ENCODE data around the gene GAREM1. TPM values are rescaled to one million over a fixed set of nuclear protein-coding genes. Genes with fewer than 3 reads are reported as not detected.

GAREM1 gene
- total RNA-seq, 1 donor from 2014 or later = 5.2 TPM

- no peaks in the 10 kb centered on the region for H3K36me3 ChIP-seq (ENCODE audit: control insufficient read depth in 3 of 3, insufficient read depth in 3 of 3, low read length in 3 of 3)
- H3K4me3 ChIP-seq (ENCODE audit: low read length in 3 of 3) = no peak overlapping the region
- no peaks in the 10 kb centered on the region for H3K9me3 ChIP-seq (ENCODE audit: control insufficient read depth in 3 of 3, low read length in 3 of 3)
- no peaks in the 10 kb centered on the region for H3K27me3 ChIP-seq (ENCODE audit: control insufficient read depth in 3 of 3, insufficient read depth in 3 of 3, low read length in 3 of 3)
- H3K4me1 ChIP-seq (ENCODE audit: control insufficient read depth in 3 of 3, insufficient read depth in 3 of 3, low read length in 3 of 3) = peaks cover 0 to 3% (median 0%) of the 10 kb centered on the region in 3 donors
- no peak overlapping the region for H3K9ac ChIP-seq (ENCODE audit: low read depth in 1 of 3, low read length in 3 of 3)
- no peak overlapping the region for H3K27ac ChIP-seq (ENCODE audit: low read depth, low read length)
Observed at GRCh38 chr18:32431753-32432152, 38.9 kb downstream of the GAREM1 start.

- H3K9ac ChIP-seq (ENCODE audit: low read depth in 1 of 3, low read length in 3 of 3) = no peak overlapping the region
- no peak overlapping the region for H3K27ac ChIP-seq (ENCODE audit: low read depth, low read length)
- H3K4me3 ChIP-seq (ENCODE audit: low read length in 3 of 3) = no peak overlapping the region
- H3K27me3 ChIP-seq (ENCODE audit: control insufficient read depth in 3 of 3, insufficient read depth in 3 of 3, low read length in 3 of 3) = no peaks in the 10 kb centered on the region
- H3K9me3 ChIP-seq (ENCODE audit: control insufficient read depth in 3 of 3, low read length in 3 of 3) = no peaks in the 10 kb centered on the region
- no peaks in the 10 kb centered on the region for H3K36me3 ChIP-seq (ENCODE audit: control insufficient read depth in 3 of 3, insufficient read depth in 3 of 3, low read length in 3 of 3)
- peaks cover 0 to 4% (median 3%) of the 10 kb centered on the region in 3 donors for H3K4me1 ChIP-seq (ENCODE audit: control insufficient read depth in 3 of 3, insufficient read depth in 3 of 3, low read length in 3 of 3)
Observed at GRCh38 chr18:32429402-32429801, 41.3 kb downstream of the GAREM1 start.

GRCh38 chr18:32427084-32427900, 43.4 kb downstream of the GAREM1 start:
- Histone ChIP-seq H3K27me3 (ENCODE audit: control insufficient read depth in 3 of 3, insufficient read depth in 3 of 3, low read length in 3 of 3) (no peaks in the 10 kb centered on the region), H3K36me3 (ENCODE audit: control insufficient read depth in 3 of 3, insufficient read depth in 3 of 3, low read length in 3 of 3) (no peaks in the 10 kb centered on the region), H3K27ac (ENCODE audit: low read depth, low read length) (no peak overlapping the region), H3K4me1 (ENCODE audit: control insufficient read depth in 3 of 3, insufficient read depth in 3 of 3, low read length in 3 of 3) (peaks cover 0 to 4% (median 3%) of the 10 kb centered on the region in 3 donors), H3K9me3 (ENCODE audit: control insufficient read depth in 3 of 3, low read length in 3 of 3) (no peaks in the 10 kb centered on the region), H3K9ac (ENCODE audit: low read depth in 1 of 3, low read length in 3 of 3) (no peak overlapping the region), H3K4me3 (ENCODE audit: low read length in 3 of 3) (no peak overlapping the region)

- H3K36me3 ChIP-seq (ENCODE audit: control insufficient read depth in 3 of 3, insufficient read depth in 3 of 3, low read length in 3 of 3) = no peaks in the 10 kb centered on the region
- H3K27me3 ChIP-seq (ENCODE audit: control insufficient read depth in 3 of 3, insufficient read depth in 3 of 3, low read length in 3 of 3) = no peaks in the 10 kb centered on the region
- H3K27ac ChIP-seq (ENCODE audit: low read depth, low read length) = no peak overlapping the region
- no peak overlapping the region for H3K4me3 ChIP-seq (ENCODE audit: low read length in 3 of 3)
- no peaks in the 10 kb centered on the region for H3K9me3 ChIP-seq (ENCODE audit: control insufficient read depth in 3 of 3, low read length in 3 of 3)
- H3K4me1 ChIP-seq (ENCODE audit: control insufficient read depth in 3 of 3, insufficient read depth in 3 of 3, low read length in 3 of 3) = peaks cover under 1 to 10% (median 8%) of the 10 kb centered on the region in 3 donors
- H3K9ac ChIP-seq (ENCODE audit: low read depth in 1 of 3, low read length in 3 of 3) = no peak overlapping the region
Observed at GRCh38 chr18:32425466-32425865, 45.2 kb downstream of the GAREM1 start.

GRCh38 chr18:32424696-32425095, 46.0 kb downstream of the GAREM1 start:
- Histone ChIP-seq H3K27ac (ENCODE audit: low read depth, low read length) (no peak overlapping the region), H3K36me3 (ENCODE audit: control insufficient read depth in 3 of 3, insufficient read depth in 3 of 3, low read length in 3 of 3) (no peaks in the 10 kb centered on the region), H3K9ac (ENCODE audit: low read depth in 1 of 3, low read length in 3 of 3) (no peak overlapping the region), H3K27me3 (ENCODE audit: control insufficient read depth in 3 of 3, insufficient read depth in 3 of 3, low read length in 3 of 3) (no peaks in the 10 kb centered on the region), H3K4me1 (ENCODE audit: control insufficient read depth in 3 of 3, insufficient read depth in 3 of 3, low read length in 3 of 3) (peaks cover 3 to 12% (median 10%) of the 10 kb centered on the region in 3 donors), H3K9me3 (ENCODE audit: control insufficient read depth in 3 of 3, low read length in 3 of 3) (no peaks in the 10 kb centered on the region), H3K4me3 (ENCODE audit: low read length in 3 of 3) (no peak overlapping the region)

DNA sequence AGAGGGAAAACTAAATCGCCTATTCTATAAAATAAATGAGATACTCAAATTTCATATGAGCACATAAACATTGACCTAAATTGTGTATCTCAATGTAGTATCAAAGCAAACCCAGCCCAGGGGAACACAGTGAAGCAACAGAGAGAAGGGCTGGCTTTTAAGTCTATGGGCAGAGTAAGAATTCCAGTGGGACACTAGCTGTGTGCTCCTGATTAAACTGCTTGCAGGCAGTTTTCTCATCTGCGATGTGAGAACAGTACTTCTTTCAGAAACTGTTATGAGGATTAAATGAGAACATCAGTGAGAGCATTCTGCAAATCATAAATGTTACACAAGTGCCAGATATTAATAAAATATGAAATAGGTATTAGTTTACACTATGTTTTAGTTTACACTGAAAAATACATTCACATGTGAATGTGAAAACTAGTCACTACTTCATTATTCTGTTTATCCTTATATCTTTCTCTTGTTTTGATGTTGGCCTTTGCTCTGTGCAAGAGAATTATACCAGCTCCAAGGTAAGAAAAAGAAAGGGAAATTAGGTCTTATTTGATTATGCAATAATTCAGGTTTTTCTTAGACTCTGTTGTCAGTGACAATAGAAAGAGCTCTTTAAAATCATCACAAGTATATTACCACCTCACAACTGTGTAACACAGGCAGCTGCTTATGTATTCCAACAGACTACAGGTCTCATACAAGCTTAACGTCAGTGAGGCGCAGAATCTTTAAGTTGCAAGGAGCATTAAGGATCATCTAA, 47.5 kb downstream of the GAREM1 start:
- Histone ChIP-seq H3K4me3 (ENCODE audit: low read length in 3 of 3) (no peak overlapping the region), H3K9me3 (ENCODE audit: control insufficient read depth in 3 of 3, low read length in 3 of 3) (no peaks in the 10 kb centered on the region), H3K36me3 (ENCODE audit: control insufficient read depth in 3 of 3, insufficient read depth in 3 of 3, low read length in 3 of 3) (no peaks in the 10 kb centered on the region), H3K27me3 (ENCODE audit: control insufficient read depth in 3 of 3, insufficient read depth in 3 of 3, low read length in 3 of 3) (no peaks in the 10 kb centered on the region), H3K4me1 (ENCODE audit: control insufficient read depth in 3 of 3, insufficient read depth in 3 of 3, low read length in 3 of 3) (peaks cover 3 to 12% (median 10%) of the 10 kb centered on the region in 3 donors), H3K9ac (ENCODE audit: low read depth in 1 of 3, low read length in 3 of 3) (no peak overlapping the region), H3K27ac (ENCODE audit: low read depth, low read length) (no peak overlapping the region)

DNA sequence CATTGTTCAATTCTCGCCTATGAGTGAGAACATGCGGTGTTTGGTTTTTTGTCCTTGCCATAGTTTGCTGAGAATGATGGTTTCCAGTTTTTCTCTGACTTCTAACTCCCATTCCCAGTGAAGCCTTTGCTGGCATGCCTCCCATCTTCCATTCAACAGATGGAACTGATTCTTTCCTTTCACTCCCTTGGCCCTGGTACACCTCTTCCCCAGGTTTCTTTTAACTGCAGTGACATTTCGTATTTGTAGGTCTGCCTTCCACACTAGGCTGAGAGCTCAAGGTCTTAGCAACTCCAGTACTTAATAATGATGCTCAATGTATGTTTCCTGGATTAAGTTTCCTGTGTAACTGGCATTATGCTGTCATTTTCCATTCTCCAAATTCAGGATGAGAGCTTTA, 48.5 kb downstream of the GAREM1 start:
- peaks cover 3 to 12% (median 7%) of the 10 kb centered on the region in 3 donors for H3K4me1 ChIP-seq (ENCODE audit: control insufficient read depth in 3 of 3, insufficient read depth in 3 of 3, low read length in 3 of 3)
- no peaks in the 10 kb centered on the region for H3K27me3 ChIP-seq (ENCODE audit: control insufficient read depth in 3 of 3, insufficient read depth in 3 of 3, low read length in 3 of 3)
- no peak overlapping the region for H3K9ac ChIP-seq (ENCODE audit: low read depth in 1 of 3, low read length in 3 of 3)
- H3K36me3 ChIP-seq (ENCODE audit: control insufficient read depth in 3 of 3, insufficient read depth in 3 of 3, low read length in 3 of 3) = no peaks in the 10 kb centered on the region
- H3K27ac ChIP-seq (ENCODE audit: low read depth, low read length) = no peak overlapping the region
- H3K9me3 ChIP-seq (ENCODE audit: control insufficient read depth in 3 of 3, low read length in 3 of 3) = no peaks in the 10 kb centered on the region
- no peak overlapping the region for H3K4me3 ChIP-seq (ENCODE audit: low read length in 3 of 3)

GRCh38 chr18:32420084-32420750, 50.5 kb downstream of the GAREM1 start:
- Histone ChIP-seq H3K27me3 (ENCODE audit: control insufficient read depth in 3 of 3, insufficient read depth in 3 of 3, low read length in 3 of 3) (no peaks in the 10 kb centered on the region), H3K27ac (ENCODE audit: low read depth, low read length) (no peak overlapping the region), H3K36me3 (ENCODE audit: control insufficient read depth in 3 of 3, insufficient read depth in 3 of 3, low read length in 3 of 3) (no peaks in the 10 kb centered on the region), H3K4me1 (ENCODE audit: control insufficient read depth in 3 of 3, insufficient read depth in 3 of 3, low read length in 3 of 3) (peaks cover 3 to 12% (median 7%) of the 10 kb centered on the region in 3 donors), H3K9me3 (ENCODE audit: control insufficient read depth in 3 of 3, low read length in 3 of 3) (no peaks in the 10 kb centered on the region), H3K9ac (ENCODE audit: low read depth in 1 of 3, low read length in 3 of 3) (no peak overlapping the region), H3K4me3 (ENCODE audit: low read length in 3 of 3) (no peak overlapping the region)

DNA sequence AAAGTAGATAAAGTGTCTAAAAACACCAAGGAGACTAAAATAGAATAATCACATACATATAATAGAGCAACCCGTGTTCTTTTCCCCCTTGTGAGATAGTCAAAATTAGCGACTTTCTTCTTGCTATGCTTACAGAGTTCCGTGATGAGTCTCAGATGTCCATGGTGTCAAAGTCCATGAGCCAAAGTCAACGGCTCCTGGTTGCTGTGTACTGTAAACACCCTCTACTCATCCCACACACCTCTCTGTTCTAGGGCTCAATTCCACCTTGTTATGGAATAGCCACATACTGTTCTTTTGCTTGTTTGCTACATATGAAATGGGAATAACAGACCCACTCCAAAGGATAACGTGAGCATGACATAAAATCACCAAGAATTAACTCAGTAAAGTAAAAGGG, 52.5 kb downstream of the GAREM1 start:
- no peak overlapping the region for H3K27ac ChIP-seq (ENCODE audit: low read depth, low read length)
- no peak overlapping the region for H3K9ac ChIP-seq (ENCODE audit: low read depth in 1 of 3, low read length in 3 of 3)

More for the DNA sequence above, 52.5 kb downstream of the GAREM1 start:
- H3K9me3 ChIP-seq (ENCODE audit: control insufficient read depth in 3 of 3, low read length in 3 of 3) = no peaks in the 10 kb centered on the region
- no peaks in the 10 kb centered on the region for H3K36me3 ChIP-seq (ENCODE audit: control insufficient read depth in 3 of 3, insufficient read depth in 3 of 3, low read length in 3 of 3)
- H3K4me3 ChIP-seq (ENCODE audit: low read length in 3 of 3) = no peak overlapping the region
- no peaks in the 10 kb centered on the region for H3K27me3 ChIP-seq (ENCODE audit: control insufficient read depth in 3 of 3, insufficient read depth in 3 of 3, low read length in 3 of 3)
- peaks cover 3 to 9% (median 7%) of the 10 kb centered on the region in 3 donors for H3K4me1 ChIP-seq (ENCODE audit: control insufficient read depth in 3 of 3, insufficient read depth in 3 of 3, low read length in 3 of 3)
